Ishikawa (cell line): Measurements from ENCODE around the gene CHORDC1.

Source experiments
- CEBPB ChIP-seq: IDR thresholded peaks from 2 replicates; pipeline ENCODE4 v1.6.1; 2012
- CREB1 ChIP-seq: IDR thresholded peaks from 2 replicates; pipeline ENCODE4 v1.6.1; 2012; ENCODE audit warnings: low read depth
- EGR1 ChIP-seq: IDR thresholded peaks from 2 replicates; pipeline ENCODE4 v1.6.1; 2012
- EP300 ChIP-seq: IDR thresholded peaks from 2 replicates; pipeline ENCODE4 v1.6.1; 2012; ENCODE audit warnings: borderline replicate concordance
- FOXM1 ChIP-seq: IDR thresholded peaks from 2 replicates; pipeline ENCODE4 v1.6.1; 2012; ENCODE audit warnings: low read depth, borderline replicate concordance
- MAX ChIP-seq: IDR thresholded peaks from 2 replicates; pipeline ENCODE4 v1.6.1; 2012
- NFIC ChIP-seq: IDR thresholded peaks from 2 replicates; pipeline ENCODE4 v1.6.1; 2012
- RAD21 ChIP-seq: IDR thresholded peaks from 2 replicates; pipeline ENCODE4 v1.6.1; 2012; ENCODE audit warnings: low read depth
- REST ChIP-seq: IDR thresholded peaks from 2 replicates; pipeline ENCODE4 v1.6.1; 2012; ENCODE audit warnings: low read depth, mild to moderate bottlenecking
- TAF1 ChIP-seq: IDR thresholded peaks from 2 replicates; pipeline ENCODE4 v1.6.1; 2012; ENCODE audit warnings: low read depth, mild to moderate bottlenecking
- TCF12 ChIP-seq: IDR thresholded peaks from 2 replicates; pipeline ENCODE4 v1.6.1; 2012; ENCODE audit warnings: low read depth
- TEAD4 ChIP-seq: IDR thresholded peaks from 2 replicates; pipeline ENCODE4 v1.6.1; 2012
- USF1 ChIP-seq: IDR thresholded peaks from 2 replicates; pipeline ENCODE4 v1.6.1; 2012
- YY1 ChIP-seq: IDR thresholded peaks from 2 replicates; pipeline ENCODE4 v1.6.1; 2012; ENCODE audit warnings: low read depth
- ZBTB7A ChIP-seq: IDR thresholded peaks from 2 replicates; pipeline ENCODE4 v1.6.1; 2012; ENCODE audit warnings: low read depth

The CHORDC1 gene

GRCh38 chr11:90242894-90243416, 20.1 kb upstream of the CHORDC1 start:
- TF ChIP-seq FOXM1, result no peak
- TF ChIP-seq EP300, result no peak
- no peak for TF ChIP-seq REST
- no peak for TF ChIP-seq RAD21
- TF ChIP-seq YY1, result no peak
- no peak for TF ChIP-seq CREB1
- TF ChIP-seq MAX, result no peak
- TF ChIP-seq CEBPB, result no peak
- TF ChIP-seq EGR1, result no peak
- TF ChIP-seq TCF12, result no peak
- TF ChIP-seq NFIC, result no peak
- TF ChIP-seq USF1, result no peak
- TF ChIP-seq TEAD4, result no peak
- TF ChIP-seq TAF1, result no peak
- no peak for TF ChIP-seq ZBTB7A

- no peak for TF ChIP-seq REST
- no peak for TF ChIP-seq EGR1
- no peak for TF ChIP-seq YY1
- TF ChIP-seq CREB1, result no peak
- no peak for TF ChIP-seq TCF12
- no peak for TF ChIP-seq USF1
- no peak for TF ChIP-seq NFIC
- TF ChIP-seq FOXM1, result no peak
- TF ChIP-seq MAX, result no peak
- TF ChIP-seq EP300, result no peak
- TF ChIP-seq TEAD4, result no peak
- TF ChIP-seq CEBPB, result no peak
- no peak for TF ChIP-seq TAF1
Measured at GRCh38 chr11:90241414-90241813, 18.6 kb upstream of the CHORDC1 start.

- TF ChIP-seq ZBTB7A (no peak), EP300 (no peak), YY1 (no peak), CEBPB (no peak), TEAD4 (no peak)
Measured at GRCh38 chr11:90237004-90237403, 14.2 kb upstream of the CHORDC1 start.

- TF ChIP-seq MAX, result no peak
- TF ChIP-seq CREB1, result no peak
- no peak for TF ChIP-seq ZBTB7A
- TF ChIP-seq REST, result no peak
- TF ChIP-seq RAD21, result no peak
- TF ChIP-seq YY1, result no peak
- TF ChIP-seq TEAD4, result no peak
- TF ChIP-seq TAF1, result no peak
- no peak for TF ChIP-seq USF1
- TF ChIP-seq NFIC, result no peak
- no peak for TF ChIP-seq TCF12
Measured at GRCh38 chr11:90235526-90235925, 12.7 kb upstream of the CHORDC1 start.
